ENCODE measurements around the gene RPP40.

The RPP40 gene

GRCh38 chr6:4973982-4974745 lies 29.7 kb downstream of the RPP40 start:
- in situ Hi-C loops (cut with MboI; ENCODE audit: low sequenced_read_pairs, unreplicated experiment): no loop called here
- TF ChIP-seq, protein P1, sequence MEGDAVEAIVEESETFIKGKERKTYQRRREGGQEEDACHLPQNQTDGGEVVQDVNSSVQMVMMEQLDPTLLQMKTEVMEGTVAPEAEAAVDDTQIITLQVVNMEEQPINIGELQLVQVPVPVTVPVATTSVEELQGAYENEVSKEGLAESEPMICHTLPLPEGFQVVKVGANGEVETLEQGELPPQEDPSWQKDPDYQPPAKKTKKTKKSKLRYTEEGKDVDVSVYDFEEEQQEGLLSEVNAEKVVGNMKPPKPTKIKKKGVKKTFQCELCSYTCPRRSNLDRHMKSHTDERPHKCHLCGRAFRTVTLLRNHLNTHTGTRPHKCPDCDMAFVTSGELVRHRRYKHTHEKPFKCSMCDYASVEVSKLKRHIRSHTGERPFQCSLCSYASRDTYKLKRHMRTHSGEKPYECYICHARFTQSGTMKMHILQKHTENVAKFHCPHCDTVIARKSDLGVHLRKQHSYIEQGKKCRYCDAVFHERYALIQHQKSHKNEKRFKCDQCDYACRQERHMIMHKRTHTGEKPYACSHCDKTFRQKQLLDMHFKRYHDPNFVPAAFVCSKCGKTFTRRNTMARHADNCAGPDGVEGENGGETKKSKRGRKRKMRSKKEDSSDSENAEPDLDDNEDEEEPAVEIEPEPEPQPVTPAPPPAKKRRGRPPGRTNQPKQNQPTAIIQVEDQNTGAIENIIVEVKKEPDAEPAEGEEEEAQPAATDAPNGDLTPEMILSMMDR (IDR thresholded peaks at IDR 0.05; ENCODE audit: borderline replicate concordance, control extremely low read depth, extremely low read depth, insufficient read depth, missing control alignments): no peak
- no peak for DNase-seq (ENCODE audit: low spot score)

GRCh38 chr6:4973415-4973814 lies 30.4 kb downstream of the RPP40 start:
- DNase-seq (ENCODE audit: low spot score): no peak
- in situ Hi-C loops (cut with MboI; ENCODE audit: low sequenced_read_pairs, unreplicated experiment): no loop called here
- TF ChIP-seq, protein P1 (IDR thresholded peaks at IDR 0.05; ENCODE audit: borderline replicate concordance, control extremely low read depth, extremely low read depth, insufficient read depth, missing control alignments): no peak

DNA sequence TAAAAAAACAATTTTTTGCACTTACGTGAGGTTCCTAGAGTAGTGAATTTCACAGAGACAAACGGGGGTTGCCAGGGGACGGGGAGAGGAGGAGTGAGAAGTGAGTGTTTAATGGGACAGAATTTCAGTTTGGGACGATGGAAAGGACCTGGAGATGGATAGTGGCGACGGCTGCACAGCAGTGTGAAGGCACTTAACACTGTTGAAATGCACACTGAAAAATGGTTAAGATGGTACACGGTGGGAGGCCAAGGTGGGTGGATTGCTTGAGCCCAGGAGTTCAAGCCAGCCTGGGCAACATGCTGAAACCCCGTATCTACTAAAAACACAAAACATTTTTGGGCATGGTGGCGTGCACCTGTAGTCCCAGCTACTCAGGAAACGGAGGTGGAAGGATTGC lies 31.4 kb downstream of the RPP40 start:
- TF ChIP-seq, protein P1 (IDR thresholded peaks at IDR 0.05; ENCODE audit: borderline replicate concordance, control extremely low read depth, extremely low read depth, insufficient read depth, missing control alignments): no peak
- DNase-seq (ENCODE audit: low spot score): no peak
- in situ Hi-C loops (cut with MboI; ENCODE audit: low sequenced_read_pairs, unreplicated experiment): no loop called here

DNA sequence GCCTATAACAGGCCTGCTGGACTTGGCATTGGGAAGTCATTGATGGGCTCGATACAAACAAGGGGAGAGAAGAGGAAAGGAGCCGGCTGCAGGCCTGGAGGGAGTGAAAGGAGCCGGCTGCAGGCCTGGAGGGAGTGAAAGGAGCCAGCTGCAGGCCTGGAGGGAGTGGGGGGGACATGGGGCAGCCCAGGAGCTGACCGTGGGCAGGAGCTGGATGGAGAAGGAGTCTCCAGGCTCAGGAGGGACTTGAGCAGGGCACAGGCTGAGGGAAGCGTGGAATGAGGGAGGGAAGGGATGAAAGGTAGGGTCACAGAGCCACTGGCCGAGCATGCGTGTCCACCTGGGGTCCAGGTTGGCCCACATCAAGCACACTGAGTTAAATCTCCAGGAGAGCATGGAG lies 32.0 kb downstream of the RPP40 start:
- DNase-seq (ENCODE audit: low spot score): no peak
- in situ Hi-C loops (cut with MboI; ENCODE audit: low sequenced_read_pairs, unreplicated experiment): no loop called here
- TF ChIP-seq, protein P1 (IDR thresholded peaks at IDR 0.05; ENCODE audit: borderline replicate concordance, control extremely low read depth, extremely low read depth, insufficient read depth, missing control alignments): no peak

- in situ Hi-C loops (cut with MboI; ENCODE audit: low sequenced_read_pairs, unreplicated experiment): no loop called here
- DNase-seq (ENCODE audit: low spot score): no peak
- TF ChIP-seq, protein P1 (IDR thresholded peaks at IDR 0.05; ENCODE audit: borderline replicate concordance, control extremely low read depth, extremely low read depth, insufficient read depth, missing control alignments): no peak
Observed at GRCh38 chr6:4970739-4971395, 33.0 kb downstream of the RPP40 start.

DNA sequence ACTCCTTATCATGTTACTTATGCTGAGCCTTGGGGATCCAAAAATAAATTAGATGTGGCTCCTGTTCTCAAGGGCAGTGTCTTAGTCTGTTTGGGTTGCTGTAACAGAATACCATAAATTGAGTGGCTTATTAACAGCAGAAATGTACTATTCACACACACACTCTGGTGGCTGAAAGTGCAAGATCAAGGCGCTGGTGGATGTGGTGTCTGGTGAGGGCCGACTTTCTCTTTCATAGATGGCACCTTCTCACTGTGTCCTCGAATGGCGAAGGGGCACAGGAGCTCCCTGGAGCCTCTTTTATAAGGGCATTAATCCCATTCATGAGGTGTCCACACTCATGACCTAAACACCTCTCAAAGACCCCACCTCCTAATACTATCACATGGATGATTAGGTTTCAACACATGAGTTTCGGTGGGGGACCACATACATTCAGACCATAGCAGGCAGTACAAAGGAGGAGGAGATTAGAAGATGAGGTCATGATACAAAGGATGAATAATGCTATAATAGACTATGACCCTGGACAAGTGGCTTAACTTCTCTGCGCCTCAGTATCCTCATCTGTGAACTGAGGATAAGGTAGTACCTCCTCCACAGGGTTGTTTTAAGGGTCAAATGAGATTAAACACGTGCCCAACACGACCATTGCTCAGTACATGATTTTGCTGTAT lies 34.1 kb downstream of the RPP40 start:
- in situ Hi-C loops (cut with MboI; ENCODE audit: low sequenced_read_pairs, unreplicated experiment): no loop called here
- no peak for DNase-seq (ENCODE audit: low spot score)
- TF ChIP-seq, protein P1 (IDR thresholded peaks at IDR 0.05; ENCODE audit: borderline replicate concordance, control extremely low read depth, extremely low read depth, insufficient read depth, missing control alignments): no peak

Data from GM13976 (cell line).